IMR-90 (cell line): ENCODE measurements around the gene APMAP.
"Not testable (repeated sequence)": the region's sequence is repeated elsewhere in the genome, so short reads cannot be mapped to it uniquely, and the experiment has no call there.

ENCODE experiments used
- BHLHE40 ChIP-seq: fragments of 150-350 bp; IDR thresholded peaks from 2 replicates; pipeline ENCODE4 v1.6.1; 2016; ENCODE audit warnings: mild to moderate bottlenecking, low read depth, low read length
- CEBPB ChIP-seq: IDR thresholded peaks from 2 replicates; pipeline ENCODE4 v1.6.1; 2012; ENCODE audit warnings: low read depth, low read length, improper control_type of control experiment
- CHD1 ChIP-seq: IDR thresholded peaks from 2 replicates; pipeline ENCODE4 v1.6.1; 2012; ENCODE audit warnings: low read depth, low read length, improper control_type of control experiment
- CTCF ChIP-seq: conservative IDR thresholded peaks from 2 replicates; pipeline ENCODE4 v1.5.1; 2012; ENCODE audit warnings: mild to moderate bottlenecking, low read depth, low read length, improper control_type of control experiment
- ELK1 ChIP-seq: fragments of 150-350 bp; IDR thresholded peaks from 2 replicates; pipeline ENCODE4 v1.6.1; 2016; ENCODE audit warnings: low read depth, mild to moderate bottlenecking, low read length, moderate library complexity, borderline replicate concordance
- FOS ChIP-seq: fragments of 150-350 bp; IDR thresholded peaks from 2 replicates; pipeline ENCODE4 v1.6.1; 2016; ENCODE audit warnings: low read depth, low read length
- MAFK ChIP-seq: IDR thresholded peaks from 2 replicates; pipeline ENCODE4 v1.6.1; 2012; ENCODE audit warnings: low read depth, low read length, improper control_type of control experiment
- MAZ ChIP-seq: IDR thresholded peaks from 2 replicates; pipeline ENCODE4 v1.6.1; 2012; ENCODE audit warnings: low read depth, mild to moderate bottlenecking, low read length, improper control_type of control experiment, moderate library complexity, borderline replicate concordance
- MXI1 ChIP-seq: IDR thresholded peaks from 2 replicates; pipeline ENCODE4 v1.6.1; 2012; ENCODE audit warnings: low read depth, mild to moderate bottlenecking, low read length, moderate library complexity, borderline replicate concordance
- POLR2A ChIP-seq: IDR thresholded peaks from 2 replicates; pipeline ENCODE4 v1.6.1; 2012; ENCODE audit warnings: mild to moderate bottlenecking, low read depth, low read length
- RAD21 ChIP-seq: IDR thresholded peaks from 2 replicates; pipeline ENCODE4 v1.6.1; 2012; ENCODE audit warnings: low read length, improper control_type of control experiment
- RCOR1 ChIP-seq: IDR thresholded peaks from 2 replicates; pipeline ENCODE4 v1.6.1; 2012; ENCODE audit warnings: mild to moderate bottlenecking, low read length, improper control_type of control experiment; ENCODE audit not compliant: insufficient replicate concordance
- RFX5 ChIP-seq: IDR thresholded peaks from 2 replicates; pipeline ENCODE4 v1.8.0; 2012; ENCODE audit warnings: low read depth, mild to moderate bottlenecking, low read length, moderate library complexity
- SMC3 ChIP-seq: fragments of 150-350 bp; IDR thresholded peaks from 2 replicates; pipeline ENCODE4 v1.6.1; 2016; ENCODE audit warnings: low read depth, mild to moderate bottlenecking, antibody characterized with exemption, low read length, moderate library complexity

- not testable (repeated sequence) for TF ChIP-seq BHLHE40, CEBPB, CTCF, POLR2A, ELK1, RAD21, MAFK, RFX5, SMC3, MAZ, FOS, MXI1, CHD1, RCOR1
Observed at GRCh38 chr20:25001323-25001722, 8.8 kb upstream of the APMAP start.
